ENCODE measurements around the gene PRKCA. TPM values are rescaled to one million over a fixed set of nuclear protein-coding genes. Genes with fewer than 3 reads are reported as not detected.
"Not testable (repeated sequence)": the region's sequence is repeated elsewhere in the genome, so short reads cannot be mapped to it uniquely, and the experiment has no call there.

PRKCA gene
- total RNA-seq, 1 donor from 2014 or later, result 3.9 TPM

DNA sequence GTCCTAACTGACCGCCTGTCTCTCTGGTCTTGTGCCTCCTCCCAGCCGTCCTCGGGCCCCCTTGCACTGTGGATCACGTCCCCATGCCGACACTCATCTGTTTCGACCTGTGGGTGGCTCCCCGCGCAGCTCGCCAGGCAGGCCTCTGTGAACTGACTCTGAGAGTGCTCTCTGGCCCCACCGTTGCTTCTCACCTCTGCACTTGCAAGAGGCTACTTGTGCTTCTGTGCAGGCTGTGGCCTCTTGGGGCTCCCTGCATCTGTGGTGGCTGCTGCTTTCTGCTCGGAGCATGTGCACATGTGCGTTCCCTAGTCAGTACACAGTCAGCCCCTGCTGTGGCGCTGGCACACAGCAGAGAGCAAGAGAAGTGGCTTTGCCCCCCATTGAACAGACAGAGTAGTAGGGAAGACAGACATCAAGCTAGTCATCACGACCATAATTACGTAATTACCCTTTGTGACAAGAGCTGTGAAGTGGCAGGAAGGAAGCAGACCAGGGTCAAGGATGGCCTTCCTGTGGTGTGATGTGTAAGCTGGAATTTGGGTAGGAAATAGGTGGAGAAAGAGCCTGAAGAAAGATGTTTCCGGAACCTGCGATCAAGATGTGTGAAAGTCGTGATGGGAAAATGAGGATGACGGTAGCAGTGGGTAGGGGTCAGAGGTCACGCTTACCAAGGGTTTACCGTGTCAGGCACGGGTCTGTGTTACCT is 276.5 kb downstream of the PRKCA start:
- no peak for DNase-seq

DNA sequence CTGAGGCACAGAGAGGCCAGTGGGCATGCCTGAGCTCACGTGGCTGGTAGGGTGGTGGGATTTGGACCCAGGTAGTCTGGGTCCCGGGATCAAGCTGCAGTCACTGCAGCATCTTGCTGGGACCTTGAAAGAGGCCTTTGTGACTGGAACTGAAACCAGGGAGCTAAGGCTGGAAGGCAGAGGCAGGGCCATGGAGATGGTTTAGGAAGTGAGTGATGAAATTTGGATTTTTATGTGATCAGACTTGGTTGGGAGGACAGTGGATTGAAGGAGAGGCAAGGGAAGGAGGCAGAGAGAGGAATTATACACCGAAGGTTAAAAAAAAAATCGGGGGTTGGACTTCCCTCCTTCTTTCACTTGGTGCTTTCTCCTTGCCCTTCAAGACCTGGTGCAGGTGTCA is 277.1 kb downstream of the PRKCA start:
- no peak for DNase-seq

- peak; percentile 16 for DNase-seq
These were observed 278.0 kb downstream of the PRKCA start for GRCh38 chr17:66580184-66580955.

DNA sequence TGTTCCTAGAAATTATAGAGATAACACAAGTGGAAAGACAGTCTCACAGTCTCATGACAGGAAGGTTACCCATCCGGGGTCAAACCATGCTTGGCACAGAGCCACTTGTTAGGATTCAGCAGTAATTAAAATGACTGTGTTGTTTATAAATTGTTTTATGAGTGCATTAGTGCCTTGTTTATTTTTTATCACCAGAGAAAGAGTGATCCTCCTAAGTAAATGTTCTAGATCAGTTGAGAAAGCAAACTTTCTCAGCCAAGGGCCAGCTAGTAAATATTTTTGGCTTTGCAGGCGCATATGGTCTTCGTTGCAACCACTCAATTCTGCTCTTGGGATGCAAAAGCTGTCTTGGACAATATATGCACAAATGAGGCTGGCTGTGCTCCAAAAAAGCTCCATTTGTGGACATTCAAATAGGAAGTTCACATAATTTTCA is 278.6 kb downstream of the PRKCA start:
- peak; percentile 75 for DNase-seq

DNA sequence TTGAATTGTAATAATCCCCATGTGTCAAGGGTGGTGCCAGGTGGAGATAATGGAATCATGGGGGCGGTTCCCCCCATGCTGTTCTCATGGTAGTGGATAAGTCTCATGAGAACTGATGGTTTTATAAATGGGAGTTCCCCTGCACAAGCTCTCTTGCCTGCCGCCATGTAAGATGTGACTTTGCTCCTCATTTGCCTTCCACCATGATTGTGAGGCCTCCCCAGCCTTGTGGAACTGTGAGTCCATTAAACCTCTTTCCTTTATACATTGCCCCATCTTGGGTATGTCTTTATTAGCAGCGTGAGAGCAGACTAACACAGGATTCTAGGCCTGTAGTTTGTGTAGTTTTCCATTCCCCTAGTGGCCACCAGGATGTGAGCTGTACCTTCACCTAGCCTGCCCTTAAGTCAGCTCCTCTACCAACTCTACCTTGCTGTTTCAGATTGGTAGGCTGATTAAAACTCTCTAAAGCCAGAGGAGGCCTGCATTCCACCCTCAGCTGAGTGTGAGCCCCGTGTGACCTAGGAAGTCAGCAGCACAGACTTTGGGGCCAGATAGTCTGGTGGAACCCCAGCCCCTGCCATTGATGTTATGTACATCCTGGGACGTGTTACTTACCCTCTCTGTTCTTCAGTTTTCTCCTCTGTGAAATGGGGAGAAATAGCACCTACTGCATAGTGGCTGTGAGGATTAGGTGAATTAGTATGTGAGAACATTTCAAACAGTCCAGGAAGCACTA is 280.1 kb downstream of the PRKCA start:
- DNase-seq, result no peak

DNA sequence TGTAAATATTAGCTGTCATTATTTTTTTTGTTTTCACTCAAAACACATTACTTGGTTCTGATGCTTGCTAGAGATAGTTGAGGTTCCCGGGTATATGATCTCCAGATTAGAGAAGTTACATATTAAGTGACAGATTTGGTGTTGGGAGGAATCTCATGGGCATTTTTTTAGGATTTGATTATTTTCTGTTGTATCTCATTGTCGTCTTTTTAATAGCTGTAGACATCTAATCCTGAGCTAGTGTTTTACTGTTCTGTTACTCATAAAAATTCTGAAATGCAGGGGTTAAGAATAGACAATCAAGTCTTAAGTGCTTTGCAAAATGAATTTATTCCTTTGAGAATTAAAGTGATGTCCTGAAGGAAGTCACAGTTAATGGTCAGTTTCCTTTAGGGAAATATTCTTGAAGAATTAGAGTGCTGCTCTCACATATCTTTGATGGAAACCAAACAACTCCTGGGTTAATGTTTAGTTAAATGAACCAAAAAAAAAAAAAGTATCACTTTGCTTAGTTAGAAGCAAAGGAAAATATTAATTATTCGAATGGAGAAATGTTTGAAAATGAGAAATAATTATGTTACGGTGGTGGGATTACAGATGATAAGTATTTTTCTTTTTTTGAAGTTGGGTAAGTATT is 280.8 kb downstream of the PRKCA start:
- no peak for DNase-seq

- no peak for DNase-seq
These were observed 282.5 kb downstream of the PRKCA start for GRCh38 chr17:66584927-66585326.

DNA sequence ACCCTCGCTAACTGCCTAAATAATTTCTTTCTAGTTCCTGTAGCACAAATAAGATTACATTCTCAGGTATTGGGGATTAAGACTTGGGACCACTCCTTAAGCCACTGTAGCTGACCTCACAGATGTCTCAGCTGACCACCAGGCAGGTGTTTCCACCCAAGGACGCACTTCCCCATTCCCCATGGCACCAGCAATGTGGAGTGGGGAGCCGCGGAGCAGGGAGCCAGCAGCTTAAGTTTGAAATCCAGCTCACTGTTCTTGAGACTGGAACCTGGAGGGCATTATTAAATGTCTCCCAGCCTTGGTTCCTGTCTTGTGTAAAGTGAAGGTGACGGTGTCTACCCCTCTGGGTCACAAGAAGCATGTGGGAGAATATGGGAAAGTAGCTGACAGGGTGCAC is 283.1 kb downstream of the PRKCA start:
- no peak for DNase-seq

GRCh38 chr17:66589892-66590291 is 287.5 kb downstream of the PRKCA start:
- DNase-seq, result no peak

DNA sequence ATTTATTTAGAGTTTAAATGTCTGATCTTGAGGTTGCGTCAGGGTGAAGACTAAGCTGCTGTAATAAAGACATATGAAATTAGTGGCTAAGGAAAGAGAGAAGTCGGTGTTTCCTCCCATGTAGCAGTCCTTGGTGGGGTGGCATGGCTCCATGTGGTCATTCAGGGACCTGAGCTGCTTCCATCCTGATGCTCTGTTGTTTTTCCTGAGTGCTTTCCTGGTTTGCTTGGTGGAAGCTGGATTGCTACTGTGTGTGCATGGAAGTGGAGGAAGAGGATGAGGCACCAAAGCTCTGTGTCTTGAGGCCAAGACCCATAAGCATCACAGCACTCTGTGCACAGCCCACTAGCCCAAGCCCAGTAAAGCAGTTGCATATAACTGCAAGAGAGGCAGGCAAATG is 290.7 kb downstream of the PRKCA start:
- no peak for DNase-seq

- DNase-seq, result no peak
These were observed 293.5 kb downstream of the PRKCA start for GRCh38 chr17:66595893-66596292.

DNA sequence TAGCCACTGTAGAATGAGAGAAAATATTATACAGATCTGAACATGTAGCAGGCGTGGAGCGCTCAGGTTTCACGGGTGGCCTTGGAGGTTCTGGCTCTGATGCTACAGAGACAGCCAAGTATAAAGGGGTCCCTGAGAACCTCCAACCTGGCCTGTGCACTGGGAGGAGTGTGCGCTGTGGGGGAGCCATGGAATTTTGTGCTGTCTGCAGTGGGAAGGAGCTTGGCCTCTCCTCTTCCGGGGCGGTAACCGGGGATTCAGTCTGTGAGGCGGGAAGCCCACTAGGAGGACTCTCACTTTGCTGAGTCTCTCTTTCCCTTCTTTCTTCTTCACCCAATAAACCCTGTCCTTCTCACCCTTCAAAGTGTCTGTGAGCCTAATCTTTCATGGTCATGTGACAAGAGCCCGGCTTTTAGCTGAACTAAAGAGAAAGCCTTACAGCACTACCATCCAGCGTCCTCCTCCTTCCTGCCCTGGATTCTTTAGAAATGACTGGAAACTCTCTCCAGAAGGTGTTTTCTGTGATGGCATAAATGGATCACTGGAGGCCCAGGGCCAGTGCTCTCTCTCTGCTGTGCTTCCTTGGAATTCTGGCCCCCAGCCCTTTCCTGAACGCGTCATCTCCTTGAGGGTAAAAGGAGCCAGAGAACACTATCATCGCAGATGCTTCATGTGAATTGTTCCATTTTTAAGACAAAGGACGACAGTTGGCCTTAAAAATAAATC is 300.4 kb downstream of the PRKCA start:
- DNase-seq, result no peak

DNA sequence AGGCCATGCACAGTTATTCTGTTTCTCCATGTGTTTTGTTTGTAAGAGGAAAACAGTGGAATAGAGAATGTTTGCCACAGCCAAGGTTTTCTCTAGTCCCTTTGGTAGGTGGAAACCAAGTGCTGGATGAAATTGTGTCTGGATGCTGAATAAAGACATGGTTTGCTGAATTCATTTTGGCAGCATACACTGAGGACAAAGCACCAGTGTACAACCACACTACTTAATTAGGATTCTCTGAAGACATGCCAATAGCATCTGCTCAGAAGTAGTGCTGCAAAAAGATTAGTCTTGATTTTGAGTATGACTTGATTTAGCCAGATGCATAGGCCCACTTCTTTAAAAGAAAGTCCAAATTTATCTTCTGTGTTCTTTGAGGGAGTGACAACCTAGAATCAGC is 302.0 kb downstream of the PRKCA start:
- DNase-seq, result no peak

DNA sequence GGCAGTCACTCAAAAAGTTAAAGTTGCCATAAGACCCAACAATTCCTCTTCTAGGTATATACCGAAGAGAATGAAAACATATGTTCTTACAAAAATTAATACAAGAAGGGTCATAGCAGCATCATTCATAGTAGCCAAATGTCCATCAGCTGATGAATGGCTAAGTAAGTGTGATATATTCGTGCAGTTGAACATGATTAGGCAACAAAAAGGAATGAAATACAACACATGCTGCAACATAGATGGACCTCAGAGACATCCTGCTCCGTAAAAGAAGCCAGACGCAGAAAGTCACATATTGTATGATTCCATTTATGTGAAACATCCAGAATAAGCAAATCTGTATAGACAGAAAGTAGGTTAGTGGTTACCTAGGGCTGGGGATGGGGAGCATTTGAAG is 303.1 kb downstream of the PRKCA start:
- DNase-seq, result no peak

DNA sequence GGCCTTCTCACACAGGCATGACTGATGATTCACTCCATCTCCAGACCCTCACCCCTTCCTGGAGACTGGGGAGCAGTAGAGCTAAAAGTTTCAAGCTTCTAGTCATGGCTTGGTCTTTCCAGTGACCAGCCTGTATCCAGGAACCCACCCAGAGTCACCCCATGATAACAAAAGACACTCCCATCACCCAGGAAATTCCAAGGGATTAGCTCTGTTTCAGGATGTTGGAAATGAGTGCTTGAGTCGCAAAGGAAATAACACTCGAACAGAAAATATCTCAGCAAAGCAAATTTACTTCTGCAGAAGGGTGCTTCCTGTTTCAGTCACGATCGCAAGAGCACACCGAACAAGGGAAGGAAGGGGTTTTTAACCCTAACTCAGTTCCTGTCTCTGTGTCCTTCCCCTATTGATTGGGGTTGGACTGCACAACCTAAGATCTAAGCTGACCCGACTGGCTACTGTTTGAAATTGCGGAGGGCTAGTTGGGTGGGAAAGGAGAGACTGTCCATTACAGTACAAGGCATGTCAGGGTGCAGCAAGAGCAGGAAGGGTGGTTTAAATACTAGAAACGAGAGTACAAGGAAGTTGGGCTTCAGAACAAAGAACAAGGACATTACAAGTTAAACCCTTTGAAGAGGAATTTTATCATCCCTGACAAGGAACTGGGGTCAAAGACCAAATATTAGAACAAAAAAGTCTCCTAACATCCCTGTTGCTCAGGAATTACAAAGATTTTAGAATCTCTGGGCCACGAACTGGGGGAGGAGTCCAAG is 308.1 kb downstream of the PRKCA start:
- DNase-seq, result no peak

DNA sequence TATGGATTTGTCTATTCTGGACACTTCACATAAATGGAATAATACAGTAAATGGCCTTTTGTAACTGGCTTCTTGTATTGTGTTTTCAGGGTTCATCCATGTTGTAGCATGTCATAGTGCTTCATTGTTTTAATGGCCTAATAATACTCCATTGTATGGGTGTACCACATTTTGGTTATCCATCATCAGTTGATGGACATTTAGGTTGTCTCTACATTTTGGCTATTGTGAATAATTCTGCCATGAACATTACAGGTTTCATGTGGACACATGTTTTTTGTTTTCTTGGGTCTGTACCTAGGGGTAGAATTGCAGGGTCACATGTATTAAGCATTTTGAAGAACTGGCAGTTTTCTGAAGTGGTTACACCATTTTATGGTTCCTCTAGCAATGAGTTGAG is 309.0 kb downstream of the PRKCA start:
- DNase-seq, result no peak

GRCh38 chr17:66612993-66613392 is 310.6 kb downstream of the PRKCA start:
- DNase-seq, result no peak

- DNase-seq, result no peak
These were observed 312.1 kb downstream of the PRKCA start for GRCh38 chr17:66614469-66614868.

GRCh38 chr17:66619206-66619605 is 316.8 kb downstream of the PRKCA start:
- DNase-seq, result no peak

- DNase-seq, result no peak
These were observed 318.1 kb downstream of the PRKCA start for GRCh38 chr17:66620528-66620927.

GRCh38 chr17:66624630-66625029 is 322.2 kb downstream of the PRKCA start:
- DNase-seq, result not testable (repeated sequence)

Measured in skin of body (tissue), 2 donors.